Amniotic epithelial cell (primary cell): ENCODE results near the gene TMEM50B.
A peak's percentile ranks its signal among the peaks of the same experiment; 100 is the strongest.
"Not testable (repeated sequence)": the region's sequence is repeated elsewhere in the genome, so short reads cannot be mapped to it uniquely, and the experiment has no call there.

ENCODE experiments used
- DNase-seq: peaks from one replicate; pipeline ENCODE4 v3.0.0-alpha.2; 2010; ENCODE audit warnings: low read depth

The TMEM50B gene

GRCh38 chr21:33428669-33429068, 51.1 kb downstream of the TMEM50B start:
- DNase-seq: no peak

GRCh38 chr21:33427051-33427450, 52.7 kb downstream of the TMEM50B start:
- DNase-seq: no peak

GRCh38 chr21:33425825-33426224, 53.9 kb downstream of the TMEM50B start:
- no peak for DNase-seq

GRCh38 chr21:33424214-33424613, 55.6 kb downstream of the TMEM50B start:
- no peak for DNase-seq

GRCh38 chr21:33421713-33422393, 57.9 kb downstream of the TMEM50B start:
- no peak for DNase-seq

DNA sequence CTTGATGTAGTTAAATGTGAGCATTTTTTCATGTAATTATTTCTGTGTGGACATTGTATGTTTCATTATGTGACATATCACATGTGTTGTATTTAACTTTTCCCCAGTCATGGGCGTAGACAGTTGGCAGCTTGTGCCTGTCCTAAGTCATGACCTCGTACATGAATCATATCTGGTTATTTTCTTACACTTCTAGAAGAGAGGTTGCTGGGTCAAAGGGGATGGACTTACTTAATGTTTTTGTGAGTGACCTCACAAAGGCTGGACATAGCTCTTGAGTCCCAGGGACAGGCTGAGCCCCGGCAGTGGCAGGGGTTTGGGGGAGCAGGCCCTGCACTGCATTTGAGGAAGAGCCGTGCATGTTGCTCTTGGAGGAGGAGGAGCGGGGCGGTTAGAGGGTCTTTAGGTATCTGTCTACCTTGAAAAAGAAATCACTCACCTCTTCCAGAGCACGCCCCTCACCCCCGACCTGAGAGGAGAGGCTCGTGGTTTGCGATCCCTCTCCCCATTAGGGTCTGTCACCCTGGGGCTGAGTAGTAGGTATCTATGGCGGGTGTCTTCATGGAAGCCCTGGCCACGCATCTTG, 60.1 kb downstream of the TMEM50B start:
- DNase-seq: peak; percentile 81

DNA sequence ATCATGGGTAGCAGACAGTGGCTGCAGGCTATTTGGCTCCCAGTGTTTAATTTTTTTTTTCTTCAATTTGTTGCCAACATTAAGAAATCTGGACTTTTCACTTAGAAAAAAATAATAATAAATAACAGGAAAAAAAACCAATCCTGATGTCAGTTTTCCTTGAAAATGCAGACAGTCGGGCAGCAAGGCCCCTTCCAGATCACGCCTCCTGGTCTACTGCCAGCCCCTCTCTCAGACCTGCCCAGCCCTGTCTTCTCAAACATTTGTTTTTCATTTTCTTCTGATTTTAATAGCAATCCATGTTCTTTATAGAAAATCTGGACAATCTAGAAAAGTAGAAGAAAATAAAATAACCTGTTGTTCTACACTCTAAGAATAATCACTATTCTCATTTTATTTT, 61.1 kb downstream of the TMEM50B start:
- DNase-seq: no peak

GRCh38 chr21:33414926-33415325, 64.8 kb downstream of the TMEM50B start:
- DNase-seq: no peak

GRCh38 chr21:33414068-33414467, 65.7 kb downstream of the TMEM50B start:
- DNase-seq: no peak

GRCh38 chr21:33412832-33413519, 66.8 kb downstream of the TMEM50B start:
- DNase-seq: peak; percentile 27

DNA sequence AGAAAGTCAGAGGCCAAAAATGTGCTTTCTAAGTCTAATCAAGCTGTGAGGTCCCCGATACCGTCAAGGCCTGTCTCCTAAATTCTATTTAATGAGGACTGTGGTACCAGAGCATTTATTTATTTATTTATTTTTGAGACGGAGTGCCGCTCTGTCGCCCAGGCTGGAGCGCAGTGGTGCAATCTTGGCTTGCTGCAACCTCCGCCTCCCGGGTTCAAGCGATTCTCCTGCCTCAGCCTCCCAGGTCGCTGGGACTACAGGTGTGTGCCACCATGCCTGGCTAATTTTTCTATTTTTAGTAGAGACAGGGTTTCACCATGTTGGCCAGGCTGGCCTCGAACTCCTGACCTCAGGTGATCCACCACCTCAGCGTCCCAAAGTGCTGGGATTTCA, 67.3 kb downstream of the TMEM50B start:
- not testable (repeated sequence) for DNase-seq

DNA sequence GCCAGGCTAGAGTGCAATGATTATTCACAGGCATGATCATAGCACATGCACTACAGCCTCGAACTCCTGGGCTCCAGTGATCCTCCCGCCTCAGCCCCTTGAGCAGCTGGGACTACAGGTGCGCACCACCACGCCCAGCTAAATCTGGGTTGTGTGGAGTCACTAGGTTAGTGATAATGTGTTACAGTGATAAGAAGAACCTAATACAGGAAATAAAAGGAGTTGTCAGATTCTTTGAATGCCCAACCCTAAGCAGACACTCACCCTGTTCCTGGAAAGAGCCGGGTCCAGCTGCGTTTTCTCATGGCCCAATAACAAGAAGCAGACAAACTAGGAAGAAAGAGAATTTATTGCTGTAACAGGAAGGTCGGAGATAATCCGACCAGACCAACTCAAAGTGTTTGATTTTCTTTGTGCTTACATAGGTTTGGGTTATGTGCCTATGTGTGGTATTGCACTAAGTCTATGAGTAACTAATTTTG, 67.8 kb downstream of the TMEM50B start:
- DNase-seq: peak; percentile 81

DNA sequence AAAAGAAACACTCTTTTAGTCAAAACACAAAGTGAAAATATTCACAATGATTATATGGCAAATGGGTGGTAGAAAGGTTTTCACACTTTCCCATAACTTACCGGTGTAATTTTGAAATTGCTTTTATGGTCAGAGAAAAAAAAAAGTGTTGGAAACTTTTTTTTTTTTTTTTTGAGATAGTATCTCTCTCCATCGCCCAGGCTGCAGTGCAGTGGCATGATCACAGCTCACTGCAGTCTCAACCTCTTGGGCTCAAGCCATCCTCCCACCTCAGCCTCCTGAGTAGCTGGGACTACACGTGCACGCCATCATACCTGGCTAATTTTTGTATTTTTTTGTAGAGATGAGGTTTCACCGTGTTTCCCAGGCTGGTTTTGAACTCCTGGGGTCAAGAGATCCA, 73.3 kb downstream of the TMEM50B start:
- no peak for DNase-seq

GRCh38 chr21:33403786-33404585, 75.8 kb downstream of the TMEM50B start:
- DNase-seq: peak; percentile 37

DNA sequence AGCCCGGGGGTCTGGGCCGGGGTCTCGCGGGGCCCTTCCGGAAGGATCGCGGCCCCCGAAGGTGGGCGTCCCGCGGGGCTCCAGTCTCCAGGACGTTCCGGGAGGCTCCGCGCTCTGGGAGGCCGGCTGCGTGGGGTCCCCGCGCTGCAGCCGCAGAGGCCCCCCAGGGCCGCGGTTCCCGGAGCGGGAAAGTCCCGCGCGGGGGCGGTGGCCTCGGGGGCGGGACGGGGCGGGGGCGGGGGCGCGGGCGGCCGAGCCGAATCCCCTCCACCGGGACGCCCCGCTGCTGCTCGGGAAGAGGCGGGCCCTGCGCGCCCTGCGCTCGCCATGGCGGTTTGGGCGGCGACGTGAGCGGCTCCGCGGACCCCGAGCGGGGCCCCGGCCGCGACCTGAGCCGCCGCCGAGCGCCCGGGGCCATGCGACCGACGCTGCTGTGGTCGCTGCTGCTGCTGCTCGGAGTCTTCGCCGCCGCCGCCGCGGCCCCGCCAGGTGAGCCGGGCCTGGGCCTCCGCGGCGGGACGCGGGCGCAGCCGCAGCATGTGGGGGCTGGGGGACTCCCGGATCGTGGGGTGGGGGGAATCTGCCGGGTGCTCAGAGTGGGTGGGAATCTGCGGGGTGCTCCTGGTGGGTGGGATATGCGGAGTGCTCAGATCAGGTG, 76.5 kb downstream of the TMEM50B start, which contains the start of gene IFNGR2:
TSS of gene IFNGR2 (plus strand) at position 286 of the 658 bp plus-strand sequence. CDS start at position 417, 131 bp downstream.
- no peak for DNase-seq

GRCh38 chr21:33402001-33402979, 77.5 kb downstream of the TMEM50B start:
- DNase-seq: peak; percentile 90

DNA sequence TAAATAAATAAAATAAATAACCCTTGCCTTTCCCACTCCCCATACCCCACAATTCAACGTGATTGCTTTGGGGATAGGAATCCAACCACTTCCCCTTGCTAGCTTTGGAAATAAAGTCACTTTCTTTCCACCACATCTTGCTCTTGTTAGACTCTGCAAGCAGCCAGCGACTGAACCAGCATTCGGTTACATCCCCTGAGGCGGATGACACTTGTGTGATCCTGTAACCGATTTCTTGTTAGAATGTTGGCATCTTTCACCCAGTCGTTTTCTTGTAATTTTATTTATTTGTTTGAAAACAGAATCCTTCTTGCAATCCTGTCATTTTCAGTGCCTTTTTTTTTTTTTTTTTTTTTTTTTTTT, 78.2 kb downstream of the TMEM50B start:
- no peak for DNase-seq
